K562 (cell line): ENCODE measurements around the gene SH3BGR. TPM values are rescaled to one million over a fixed set of nuclear protein-coding genes. Genes with fewer than 3 reads are reported as not detected.
A peak's percentile ranks its signal among the peaks of the same experiment; 100 is the strongest.

ENCODE experiments used
- ATAC-seq: fragments of 200-7000 bp; cut with Tn5 transposase; 3 replicates; pipeline ENCODE4 v1.9.1; 2020; ENCODE audit warnings: moderate library complexity
- BruUV-seq: library from RNA; stranded (reverse); fragments of 400-500 nt; replicated peaks from 2 replicates; lab custom pipeline; 2021; lab: Mats Ljungman, UMichigan
- CTCF ChIA-PET: fragments of 300-600 bp; formaldehyde crosslinking; extraction: SDS; loops from one replicate; lab custom pipeline; 2021; ENCODE audit warnings: low intra/inter-chr PET ratio; lab: Yijun Ruan, JAX
- POLR2A ChIA-PET: fragments of 300-600, 350-650 bp; sonication (Branson Sonifier 250); formaldehyde crosslinking; extraction: SDS; loops from one replicate; lab custom pipeline; 2021; ENCODE audit warnings: antibody characterized with exemption, inconsistent platforms; lab: Yijun Ruan, JAX
- DNase-seq, 4 experiments: peaks; one replicate each; pipeline versions ENCODE4 v3.0.0 to v3.0.0-alpha.2; 2011 to 2018; ENCODE audit warnings: low spot score in 3 of 4, mixed read lengths in 3 of 4; ENCODE audit errors: extremely low read depth in 1 of 4
- FAIRE-seq: peaks from 2 replicates; lab custom pipeline; 2011; peaks lifted over from hg19 to GRCh38; lab: Jason Lieb, UNC
- H2AFZ ChIP-seq: 2 replicates; pipeline ENCODE4 v1.6.0; 2011; ENCODE audit warnings: low read depth, low read length, control low read depth, inconsistent platforms
- H3K27ac ChIP-seq: fragments of 200-600 bp; 3 replicates; pipeline ENCODE4 v1.8.0; 2011; ENCODE audit warnings: low read depth, mild to moderate bottlenecking, control low read depth, inconsistent platforms, low read length, moderate library complexity, mixed read lengths; ENCODE audit errors: extremely low read depth
- H3K27me3 ChIP-seq, 2 experiments: fragments of 300-600 bp in 1 of 2; 2 replicates in 1 of 2; 3 replicates in 1 of 2; pipeline versions ENCODE4 v1.6.0 to v1.8.0; 2011; ENCODE audit warnings: inconsistent platforms in 2 of 2, low read length in 2 of 2, mild to moderate bottlenecking in 1 of 2, mixed read lengths in 1 of 2, moderate library complexity in 1 of 2; ENCODE audit not compliant: control insufficient read depth in 2 of 2, insufficient read depth in 2 of 2
- H3K36me3 ChIP-seq: fragments of 300-600 bp; 3 replicates; pipeline ENCODE4 v1.8.0; 2011; ENCODE audit warnings: mild to moderate bottlenecking, low read length, inconsistent platforms; ENCODE audit not compliant: control insufficient read depth, insufficient read depth
- H3K4me1 ChIP-seq, 2 experiments: fragments of 200-600 bp in 1 of 2; replicated peaks in 1 of 2; 2 replicates in 1 of 2; 3 replicates in 1 of 2; pipeline versions ENCODE4 v1.5.1 to v1.8.0; 2011; ENCODE audit warnings: inconsistent platforms in 2 of 2, low read length in 2 of 2, mild to moderate bottlenecking in 1 of 2, mixed read lengths in 1 of 2, moderate library complexity in 1 of 2; ENCODE audit not compliant: control insufficient read depth in 2 of 2, insufficient read depth in 2 of 2
- H3K4me2 ChIP-seq: 2 replicates; pipeline ENCODE4 v1.6.1; 2011; ENCODE audit warnings: low read length, control low read depth, inconsistent platforms, mixed read lengths; ENCODE audit not compliant: insufficient read depth
- H3K4me3 ChIP-seq: fragments of 200-600 bp; sonication (generic), shearing (Covaris generic); 2 replicates; pipeline ENCODE4 v1.5.1; 2016; ENCODE audit warnings: control low read depth, inconsistent platforms
- H3K79me2 ChIP-seq: fragments of 200-600 bp; 3 replicates; pipeline ENCODE4 v1.8.0; 2011; ENCODE audit warnings: low read length, inconsistent platforms; ENCODE audit not compliant: control insufficient read depth, insufficient read depth
- H3K9ac ChIP-seq, 2 experiments: 2 replicates each; pipeline versions ENCODE4 v1.6.0 to v1.6.1; 2011; ENCODE audit warnings: low read depth in 2 of 2, low read length in 2 of 2, control low read depth in 1 of 2, inconsistent platforms in 1 of 2, mild to moderate bottlenecking in 1 of 2, mixed read lengths in 1 of 2; ENCODE audit not compliant: insufficient read depth in 1 of 2
- H3K9me1 ChIP-seq: one replicate; pipeline ENCODE4 v1.6.0; 2011; ENCODE audit warnings: inconsistent platforms, mild to moderate bottlenecking, low read length, moderate library complexity; ENCODE audit not compliant: control insufficient read depth, insufficient read depth
- H3K9me3 ChIP-seq: replicated peaks from 2 replicates; pipeline ENCODE4 v1.5.1; 2011; ENCODE audit warnings: low read depth, low read length, inconsistent platforms; ENCODE audit not compliant: control insufficient read depth, insufficient read depth
- H4K20me1 ChIP-seq: replicated peaks from 2 replicates; pipeline ENCODE4 v1.6.1; 2011; ENCODE audit warnings: low read length, inconsistent platforms, mixed read lengths; ENCODE audit not compliant: control insufficient read depth, insufficient read depth
- CHAMP1 ChIP-seq: fragments of 450-650 bp; IDR thresholded peaks from 2 replicates; pipeline ENCODE4 v1.6.1; 2016; ENCODE audit warnings: mild to moderate bottlenecking
- EP400 ChIP-seq: fragments of 450-650 bp; IDR thresholded peaks from 2 replicates; pipeline ENCODE4 v1.6.1; 2017; ENCODE audit warnings: antibody characterized with exemption, mild to moderate bottlenecking, moderate library complexity
- MTA3 ChIP-seq: fragments of 450-650 bp; formaldehyde crosslinking; IDR thresholded peaks from 2 replicates; pipeline ENCODE4 v1.6.1; 2017; ENCODE audit warnings: mild to moderate bottlenecking, borderline replicate concordance
- NCOA1 ChIP-seq: fragments of 450-650 bp; IDR thresholded peaks from 2 replicates; pipeline ENCODE4 v1.6.1; 2016; ENCODE audit warnings: low read depth
- RBM25 ChIP-seq: fragments of 200-400 bp; formaldehyde crosslinking; IDR thresholded peaks from 2 replicates; pipeline ENCODE4 v1.6.1; 2018; ENCODE audit warnings: low read length, low read depth, moderate library complexity; ENCODE audit not compliant: severe bottlenecking
- SPI1 ChIP-seq: IDR thresholded peaks from 2 replicates; pipeline ENCODE4 v1.6.1; 2011; ENCODE audit warnings: low read depth, low read length, control low read depth, borderline replicate concordance
- STAT5A ChIP-seq: IDR thresholded peaks from 2 replicates; pipeline ENCODE4 v1.6.1; 2012; ENCODE audit warnings: low read length, inconsistent platforms, borderline replicate concordance
- TAF7 ChIP-seq: fragments of 450-650 bp; IDR thresholded peaks from 2 replicates; pipeline ENCODE4 v1.6.1; 2016; ENCODE audit warnings: missing genetic modification characterization, missing compliant biosample characterization
- ZNF639 ChIP-seq, 2 experiments: fragments of 200-800 bp in 1 of 2; sonication (Bioruptor generic) in 1 of 2; sonication (generic) in 1 of 2; formaldehyde crosslinking in 1 of 2; IDR thresholded peaks in 1 of 2; conservative IDR thresholded peaks in 1 of 2; 2 replicates each; pipeline versions ENCODE4 v1.5.0 to v1.6.1; 2016 to 2020; ENCODE audit warnings: missing compliant biosample characterization in 1 of 2, missing genetic modification characterization in 1 of 2, missing genetic modification reagents in 1 of 2
- WGBS: fragments of 100-300 bp; shearing (Covaris generic); methylation state at CpG from one replicate; pipeline ENCODE4 v1.1.6; 2016; ENCODE audit warnings: low coverage, mixed read lengths; ENCODE audit not compliant: insufficient coverage; ENCODE audit errors: missing lambda C conversion rate; 5-methylcytosine and 5-hydroxymethylcytosine counted together
- in situ Hi-C: fragments of 300-500 bp; cut with MboI; formaldehyde crosslinking; loops from 4 replicates; pipeline ENCODE4 v1.15.0; 2018; ENCODE audit warnings: inconsistent platforms, mixed read lengths
- intact Hi-C: fragments of 100-400 bp; cut with micrococcal nuclease; formaldehyde crosslinking; loops from 2 replicates; pipeline ENCODE4 v1.14.2; 2022
- polyA plus RNA-seq, 8 experiments: library from polyadenylated mRNA; depleted of rRNA in 4 of 8; stranded (reverse) in 5 of 8; unstranded in 3 of 8; fragments of >200 nt; fragmentation: Nextera tagmentation in 2 of 8; fragmentation: Illumina TruSeq in 1 of 8; extraction: Ambion mirVana in 2 of 8; extraction: Trizol in 1 of 8; gene quantifications; 2 replicates each; pipeline versions ENCODE4 v1.2.1 to v1.2.3, GENCODE V29; 2011 to 2014; ENCODE audit warnings: inconsistent platforms in 1 of 8, missing spikeins in 1 of 8
- total RNA-seq, 7 experiments: library from RNA; depleted of rRNA in 6 of 7; stranded (reverse); fragments of >200 nt in 6 of 7; fragmentation: Illumina TruSeq in 2 of 7; extraction: Trizol in 2 of 7; gene quantifications; 2 replicates each; pipeline versions ENCODE4 v1.2.1 to v1.2.3, GENCODE V29; 2011 to 2021; ENCODE audit warnings: low replicate concordance in 1 of 7

The SH3BGR gene
- total and polyA plus RNA-seq, 9 of the 15 experiments (the other 6 are each of a cell fraction or from before 2014, with no cell fraction given) = 6.6 to 42.9 (median 25.6) TPM

- TF ChIP-seq STAT5A (no peak), MTA3 (peak; percentile 39; the same call in 1 of the 2 replicates), CHAMP1 (no peak), EP400 (no peak; the same call in 1 of the 2 replicates), TAF7 (tag) (peak; percentile 63), NCOA1 (no peak)
Measured at GRCh38 chr21:39451332-39452206, at the start of gene SH3BGR (continued).

GRCh38 chr21:39406065-39406464, 45.7 kb upstream of the SH3BGR start:
- H3K9me3 ChIP-seq = no peaks in the 10 kb centered on the region
- H4K20me1 ChIP-seq = no peaks in the 10 kb centered on the region
- intact Hi-C loops = no loop called here
- ChIA-PET POLR2A (no interaction called here), CTCF (no interaction called here)
- H3K4me2 ChIP-seq = no peak overlapping the region
- H3K9me1 ChIP-seq = no peaks in the 10 kb centered on the region
- H3K36me3 ChIP-seq = peaks cover 6% of the 10 kb centered on the region; the same call in 1 of the 3 replicates
- no peak overlapping the region for H2AFZ ChIP-seq
- no TSS peak for BruUV-seq
- TF ChIP-seq RBM25 = peak; percentile 43
- no peak for TF ChIP-seq SPI1
- no peak for TF ChIP-seq ZNF639 (CRISPR knock-in tag; conservative IDR thresholded peaks at IDR 0.05 in 1 of 2, IDR thresholded peaks at IDR 0.05 in 1 of 2)
- peaks cover 0 to 2% of the 10 kb centered on the region in 2 experiments; a peak in 2 of 5 replicates for H3K4me1 ChIP-seq
- FAIRE-seq = no peak
- DNase-seq = no peak
- H3K4me3 ChIP-seq = no peak overlapping the region
- 50% methylated on average over 2 of the region's 2 CpGs for WGBS
- H3K27me3 ChIP-seq = no peaks in the 10 kb centered on the region
- H3K79me2 ChIP-seq = no peaks in the 10 kb centered on the region
- H3K27ac ChIP-seq = no peak overlapping the region
- no peak for ATAC-seq
- H3K9ac ChIP-seq = no peak overlapping the region
- in situ Hi-C loops = no loop called here
